Erythroblast (primary cell): Measurements from ENCODE around the gene BTBD16.

Experiments used
- GATA1 ChIP-seq: IDR thresholded peaks from 2 replicates; pipeline ENCODE4 v1.6.1; 2011; ENCODE audit warnings: low read depth, mild to moderate bottlenecking, control low read depth, low read length, moderate library complexity
- POLR2A ChIP-seq: IDR thresholded peaks from 2 replicates; pipeline ENCODE4 v1.6.1; 2011; ENCODE audit warnings: mild to moderate bottlenecking, low read length

GRCh38 chr10:122331615-122332446 is 60.7 kb downstream of the BTBD16 start:
- TF ChIP-seq POLR2A (no peak), GATA1 (no peak)
